GM12878 (cell line): ENCODE data around the gene IRX6.

Source experiments
- CTCF ChIP-seq, 3 experiments: IDR thresholded peaks in 2 of 3; conservative IDR thresholded peaks in 1 of 3; 2 replicates each; pipeline ENCODE4 v1.5.1; 2011; ENCODE audit warnings: low read depth in 3 of 3, low read length in 3 of 3, mild to moderate bottlenecking in 3 of 3, control low read depth in 2 of 3, moderate library complexity in 2 of 3, inconsistent platforms in 1 of 3, mixed read lengths in 1 of 3; ENCODE audit not compliant: control insufficient read depth in 2 of 3, insufficient read depth in 1 of 3; ENCODE audit errors: extremely low read depth in 1 of 3
- FOS ChIP-seq: IDR thresholded peaks from 3 replicates; pipeline ENCODE4 v1.6.1; 2011; ENCODE audit warnings: borderline replicate concordance; ENCODE audit not compliant: insufficient read length; ENCODE audit errors: extremely low read depth
- GABPA ChIP-seq: IDR thresholded peaks from 2 replicates; pipeline ENCODE4 v1.6.1; 2014; ENCODE audit warnings: antibody characterized with exemption, low read depth, mild to moderate bottlenecking, inconsistent platforms
- IRF3 ChIP-seq: fragments of 450-650 bp; IDR thresholded peaks from 2 replicates; pipeline ENCODE4 v1.6.1; 2014; ENCODE audit warnings: mild to moderate bottlenecking
- MXI1 ChIP-seq: fragments of 150-350 bp; IDR thresholded peaks from 2 replicates; pipeline ENCODE4 v1.6.1; 2011; ENCODE audit warnings: low read depth, mild to moderate bottlenecking, inconsistent platforms, low read length, improper control_type of control experiment
- POLR2A ChIP-seq: IDR thresholded peaks from 2 replicates; pipeline ENCODE4 v1.6.1; 2011; ENCODE audit warnings: low read depth, mild to moderate bottlenecking, low read length
- POLR2AphosphoS5 ChIP-seq: IDR thresholded peaks from 2 replicates; pipeline ENCODE4 v1.6.1; 2011; ENCODE audit warnings: mild to moderate bottlenecking, low read length, inconsistent platforms
- RAD21 ChIP-seq: IDR thresholded peaks from 2 replicates; pipeline ENCODE4 v1.6.1; 2011; ENCODE audit warnings: mild to moderate bottlenecking, low read depth, low read length, moderate library complexity; ENCODE audit not compliant: insufficient read depth
- RCOR1 ChIP-seq: conservative IDR thresholded peaks from 2 replicates; pipeline ENCODE4 v1.6.1; 2012; ENCODE audit warnings: low read depth, low read length, improper control_type of control experiment
- RFX5 ChIP-seq: IDR thresholded peaks from 2 replicates; pipeline ENCODE4 v1.6.1; 2011; ENCODE audit warnings: low read depth, low read length, improper control_type of control experiment
- TBL1XR1 ChIP-seq: IDR thresholded peaks from 2 replicates; pipeline ENCODE4 v1.6.1; 2012; ENCODE audit warnings: low read depth, low read length, improper control_type of control experiment
- TCF12 ChIP-seq: IDR thresholded peaks from 2 replicates; pipeline ENCODE4 v1.6.1; 2011; ENCODE audit warnings: low read depth, mild to moderate bottlenecking, low read length
- YY1 ChIP-seq: IDR thresholded peaks from 2 replicates; pipeline ENCODE4 v1.6.1; 2011; ENCODE audit warnings: low read depth, mild to moderate bottlenecking, low read length
- TF ChIP-seq, protein P1 (sequence below): IDR thresholded peaks from 2 replicates; pipeline ENCODE4 v1.6.1; 2012; ENCODE audit warnings: low read depth, low read length, improper control_type of control experiment

DNA sequence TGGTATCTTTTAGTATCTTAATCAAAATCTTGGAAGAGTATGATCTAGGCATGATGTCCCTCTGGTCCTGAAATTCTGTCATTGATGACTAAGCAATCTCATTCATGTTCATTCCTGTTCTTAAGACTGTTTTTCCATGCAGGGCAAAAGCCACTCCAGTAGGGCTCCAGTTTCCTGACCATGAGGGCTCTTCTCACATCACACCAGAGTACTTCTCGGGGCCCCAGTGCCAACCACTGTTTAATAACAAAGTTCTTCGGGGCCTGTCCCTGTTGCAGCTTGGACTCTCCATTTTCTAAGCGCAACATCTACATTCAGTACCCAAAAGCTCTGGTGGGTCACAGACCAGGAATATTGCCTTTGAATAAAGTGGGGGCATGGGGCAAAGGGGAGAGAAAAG is 52.0 kb downstream of the IRX6 start:
- TF ChIP-seq TCF12 = no peak
- TF ChIP-seq CTCF (IDR thresholded peaks at IDR 0.05 in 2 of 3, conservative IDR thresholded peaks at IDR 0.05 in 1 of 3; ENCODE audit: control insufficient read depth in 2 of 3, extremely low read depth in 1 of 3, insufficient read depth in 1 of 3, low read depth in 3 of 3, low read length in 3 of 3) = no peak
- no peak for TF ChIP-seq TBL1XR1
- TF ChIP-seq POLR2A = no peak
- no peak for TF ChIP-seq GABPA
- TF ChIP-seq IRF3 = no peak
- TF ChIP-seq RFX5 = no peak
- no peak for TF ChIP-seq YY1
- TF ChIP-seq, protein P1, sequence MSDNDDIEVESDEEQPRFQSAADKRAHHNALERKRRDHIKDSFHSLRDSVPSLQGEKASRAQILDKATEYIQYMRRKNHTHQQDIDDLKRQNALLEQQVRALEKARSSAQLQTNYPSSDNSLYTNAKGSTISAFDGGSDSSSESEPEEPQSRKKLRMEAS = no peak
- no peak for TF ChIP-seq FOS
- TF ChIP-seq RCOR1 = no peak
- TF ChIP-seq POLR2AphosphoS5 = no peak
- TF ChIP-seq MXI1 = no peak
- no peak for TF ChIP-seq RAD21
